Stimulated activated CD8-positive, alpha-beta memory T cell treated with anti-CD3 and anti-CD28 coated beads, Interleukin-7, amount 100 ng/mL, for 1 hour (primary cell): ENCODE data around the gene RALGAPA2.
"Not testable (repeated sequence)": the region's sequence is repeated elsewhere in the genome, so short reads cannot be mapped to it uniquely, and the experiment has no call there.

Experiments
- DNase-seq, 2 donors: peaks; one replicate each; pipeline ENCODE4 v3.0.0-alpha.2; 2020; ENCODE audit warnings: low read depth in 2 of 2

RALGAPA2 gene

GRCh38 chr20:20367575-20368417, 344.6 kb downstream of the RALGAPA2 start, which contains the start of gene INSM1:
TSS of gene INSM1 (plus strand) at chr20:20368104. CDS start at chr20:20368268, 164 bp downstream.
- no peak for DNase-seq

- no peak for DNase-seq
These were observed 345.4 kb downstream of the RALGAPA2 start for GRCh38 chr20:20366876-20367574.

- no peak for DNase-seq
These were observed 345.9 kb downstream of the RALGAPA2 start for GRCh38 chr20:20366551-20366875.

- DNase-seq = no peak
These were observed 346.8 kb downstream of the RALGAPA2 start for GRCh38 chr20:20365480-20366161.

GRCh38 chr20:20364593-20365479, 347.6 kb downstream of the RALGAPA2 start:
- DNase-seq = no peak

GRCh38 chr20:20363799-20364592, 348.4 kb downstream of the RALGAPA2 start:
- no peak for DNase-seq

- DNase-seq = no peak
These were observed 349.0 kb downstream of the RALGAPA2 start for GRCh38 chr20:20363434-20363798.

- DNase-seq = no peak
These were observed 349.5 kb downstream of the RALGAPA2 start for GRCh38 chr20:20362774-20363433.

GRCh38 chr20:20360464-20360863, 352.0 kb downstream of the RALGAPA2 start:
- DNase-seq = no peak

GRCh38 chr20:20359628-20360027, 352.8 kb downstream of the RALGAPA2 start:
- DNase-seq = no peak

- DNase-seq = no peak
These were observed 353.6 kb downstream of the RALGAPA2 start for GRCh38 chr20:20358801-20359200.

GRCh38 chr20:20355503-20355902, 356.9 kb downstream of the RALGAPA2 start:
- not testable (repeated sequence) for DNase-seq

GRCh38 chr20:20353576-20353975, 358.9 kb downstream of the RALGAPA2 start:
- no peak for DNase-seq

- no peak for DNase-seq
These were observed 368.0 kb downstream of the RALGAPA2 start for GRCh38 chr20:20344476-20344875.

GRCh38 chr20:20343932-20344331, 368.5 kb downstream of the RALGAPA2 start:
- DNase-seq = no peak
